Stimulated activated CD8-positive, alpha-beta memory T cell treated with anti-CD3 and anti-CD28 coated beads, Interleukin-15, amount 100 ng/mL, for 1 hour (primary cell): ENCODE data around the gene REG3A.

ENCODE experiments used
- DNase-seq: peaks from one replicate; pipeline ENCODE4 v3.0.0-alpha.2; 2020; ENCODE audit warnings: low read depth

REG3A gene

GRCh38 chr2:79159653-79160052 is at the start of gene REG3A:
REG3A (minus strand) TSS chr2:79159753; CDS start chr2:79159405, 348 bp downstream.
- no peak for DNase-seq

DNA sequence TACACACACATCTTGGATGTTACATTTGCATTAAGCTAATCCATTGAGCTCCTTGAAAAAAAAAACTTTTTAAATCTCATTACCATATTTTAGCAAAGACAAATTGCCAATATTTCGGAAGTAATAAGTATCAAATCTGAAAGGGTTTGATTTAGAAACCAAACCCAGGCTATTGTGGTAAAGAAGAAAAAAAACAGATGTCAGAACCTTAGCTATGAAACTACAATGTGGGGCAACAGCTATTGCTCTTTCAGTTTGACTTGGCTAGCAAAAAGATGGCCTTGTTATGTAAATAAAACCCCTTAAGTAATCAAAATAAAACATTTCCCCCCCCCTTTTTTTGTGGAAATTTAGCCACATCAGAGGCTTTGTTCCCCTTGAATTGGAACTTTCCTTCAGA is 41.2 kb upstream of the REG3A start:
- DNase-seq = no peak

DNA sequence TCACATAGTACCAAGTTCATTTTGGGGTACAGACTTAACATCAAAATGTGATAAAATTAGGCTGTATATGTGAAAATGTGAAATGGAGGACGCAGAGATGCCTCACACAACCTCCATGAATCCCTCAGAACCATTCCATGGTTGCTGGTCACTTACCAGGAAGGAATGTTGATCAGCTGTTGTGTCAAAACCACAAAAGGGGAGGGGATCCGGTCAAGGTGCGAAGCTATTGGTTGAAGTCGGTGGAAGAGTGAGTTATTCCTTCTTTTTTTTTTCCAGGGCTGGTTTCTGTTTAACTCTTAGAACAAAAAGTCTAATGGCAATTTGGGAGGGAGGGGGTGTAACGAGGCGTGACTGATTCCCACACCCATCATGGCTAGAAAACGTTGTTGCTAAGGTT is 32.3 kb upstream of the REG3A start:
- DNase-seq = no peak

- no peak for DNase-seq
Measured at GRCh38 chr2:79191081-79191480, 31.5 kb upstream of the REG3A start.

GRCh38 chr2:79189465-79189864 is 29.9 kb upstream of the REG3A start:
- no peak for DNase-seq

DNA sequence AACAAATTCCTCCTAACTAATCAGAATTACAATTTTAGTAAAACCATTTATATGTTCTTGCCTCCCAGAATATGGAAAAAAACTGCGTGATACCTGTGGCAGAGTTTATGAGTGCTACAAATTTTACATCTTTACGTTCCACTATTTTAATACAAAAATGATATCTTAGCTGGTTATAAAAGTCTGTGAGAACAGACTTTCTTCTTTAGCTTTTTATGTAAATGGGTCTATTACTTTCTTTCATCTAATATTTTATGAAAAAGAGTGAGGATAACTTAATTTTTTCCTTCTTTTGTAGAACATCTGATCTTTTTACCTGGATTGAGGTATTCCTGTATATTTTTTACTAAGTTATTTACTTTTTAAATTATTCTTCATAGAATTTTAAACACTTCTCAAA is 22.1 kb upstream of the REG3A start:
- no peak for DNase-seq

DNA sequence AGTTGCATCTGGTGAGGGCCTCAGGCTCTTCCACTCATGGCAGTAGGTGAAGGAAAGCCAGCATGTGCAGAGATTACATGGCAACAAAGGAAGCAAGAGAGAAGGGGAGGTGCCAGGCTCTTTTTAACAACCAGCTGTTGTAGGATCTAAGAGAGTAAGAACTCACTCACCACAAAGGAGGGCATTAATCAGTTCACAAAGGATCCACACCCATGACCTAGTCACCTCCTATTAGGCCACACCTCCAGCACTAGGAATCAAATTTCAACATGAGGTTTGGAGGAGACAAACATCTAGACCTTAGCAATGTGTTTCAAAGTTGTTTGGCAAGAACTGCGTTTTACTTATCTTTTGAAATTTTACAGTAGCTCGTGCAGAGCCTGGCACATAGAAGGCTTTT is 20.5 kb upstream of the REG3A start:
- no peak for DNase-seq

GRCh38 chr2:79179036-79179435 is 19.5 kb upstream of the REG3A start:
- no peak for DNase-seq

DNA sequence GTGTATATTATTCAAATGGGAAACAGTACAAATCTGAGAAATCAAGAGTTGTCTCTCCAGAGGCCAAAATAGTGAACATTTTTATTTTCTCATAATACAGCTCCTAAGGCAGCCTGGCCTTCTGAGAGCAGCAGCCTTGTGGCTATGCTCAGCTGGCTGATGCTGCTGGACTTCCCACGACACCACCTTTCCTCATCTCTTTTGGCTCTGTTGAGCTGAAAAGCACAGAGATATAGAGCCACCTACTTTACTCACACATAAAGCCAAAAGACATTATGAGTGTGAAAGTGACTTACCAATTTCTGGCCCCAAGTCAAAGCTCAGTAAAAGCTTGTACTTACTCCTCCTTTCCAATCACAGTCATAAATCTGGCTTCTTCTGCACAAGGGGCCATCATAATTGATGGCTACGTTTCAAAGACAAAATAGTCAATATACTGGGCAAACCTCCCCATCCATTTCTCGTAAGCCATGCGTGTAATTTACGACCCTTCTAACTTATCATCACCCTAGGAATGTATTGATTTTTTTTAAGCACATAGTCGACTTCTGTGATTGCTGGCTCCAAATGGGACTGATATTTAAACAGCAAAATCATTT is 18.6 kb upstream of the REG3A start:
- no peak for DNase-seq

DNA sequence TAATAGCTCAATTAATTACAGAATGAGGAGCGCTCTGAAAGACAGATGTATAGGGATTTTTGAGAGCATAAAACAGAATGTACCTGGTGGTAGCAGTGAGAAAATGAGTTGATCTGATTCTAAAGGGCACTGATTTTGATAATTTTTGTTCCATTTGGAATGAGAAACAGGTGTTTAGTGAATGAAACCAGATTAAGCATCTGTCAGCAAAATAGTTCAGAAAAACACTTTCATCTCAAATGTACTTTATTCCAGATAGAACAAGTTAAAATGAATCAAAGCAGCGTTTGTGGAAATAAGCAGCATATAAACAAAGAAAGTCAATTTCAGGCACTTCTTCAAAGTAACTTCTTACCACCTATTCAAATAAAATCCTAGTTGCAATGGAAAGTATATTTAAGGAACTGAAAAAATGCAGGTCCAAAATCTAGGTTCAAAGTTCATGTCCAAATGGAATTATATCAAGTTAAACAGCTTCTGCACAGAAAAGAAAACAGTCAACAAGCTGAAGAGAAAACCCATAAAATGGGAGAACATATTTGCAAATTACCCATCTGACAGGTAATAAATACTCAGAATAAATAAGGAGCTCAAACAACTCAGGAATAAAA is 11.9 kb upstream of the REG3A start:
- no peak for DNase-seq

DNA sequence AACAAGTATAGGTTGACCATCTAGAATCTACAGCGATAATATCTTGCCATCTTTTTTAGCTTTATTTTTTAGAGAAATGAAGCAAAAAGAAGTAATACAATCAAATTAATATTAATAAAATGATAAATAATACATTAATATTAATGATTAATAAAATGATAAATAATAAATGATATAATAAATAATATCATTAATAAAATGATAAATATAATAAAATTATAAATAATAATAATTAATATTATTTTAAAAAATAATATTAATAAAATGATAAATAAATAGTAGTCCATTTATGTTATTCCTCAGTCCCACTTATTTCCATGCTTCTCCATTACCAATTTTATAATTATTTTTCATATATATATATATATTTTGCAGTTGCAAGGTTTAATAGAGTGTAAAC is 3.2 kb upstream of the REG3A start:
- DNase-seq = no peak

- DNase-seq = no peak
Measured at GRCh38 chr2:79162132-79162531, 2.6 kb upstream of the REG3A start.

DNA sequence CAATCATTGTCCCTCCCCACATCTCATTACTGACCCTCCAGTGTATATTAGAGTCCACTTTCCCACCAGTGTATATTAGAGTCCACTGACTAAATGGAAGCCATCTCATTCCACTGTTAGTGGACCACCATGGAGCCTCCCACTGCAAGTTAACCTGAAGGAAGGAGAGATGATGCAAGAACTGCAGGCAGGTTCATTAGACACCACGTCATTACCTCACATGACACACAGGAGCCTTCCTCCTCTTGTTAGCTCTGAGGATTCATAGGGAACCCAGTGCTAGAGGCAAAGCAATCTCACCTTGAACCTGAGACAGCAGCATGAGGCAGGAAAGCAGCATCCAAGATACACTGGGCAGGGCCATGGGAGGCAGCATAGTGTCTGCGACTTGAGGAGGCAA is 523 bp downstream of the REG3A start:
- DNase-seq = no peak

GRCh38 chr2:79155826-79156476 is 3.6 kb downstream of the REG3A start:
- DNase-seq = no peak

GRCh38 chr2:79139423-79139822 is 20.1 kb downstream of the REG3A start:
- no peak for DNase-seq

DNA sequence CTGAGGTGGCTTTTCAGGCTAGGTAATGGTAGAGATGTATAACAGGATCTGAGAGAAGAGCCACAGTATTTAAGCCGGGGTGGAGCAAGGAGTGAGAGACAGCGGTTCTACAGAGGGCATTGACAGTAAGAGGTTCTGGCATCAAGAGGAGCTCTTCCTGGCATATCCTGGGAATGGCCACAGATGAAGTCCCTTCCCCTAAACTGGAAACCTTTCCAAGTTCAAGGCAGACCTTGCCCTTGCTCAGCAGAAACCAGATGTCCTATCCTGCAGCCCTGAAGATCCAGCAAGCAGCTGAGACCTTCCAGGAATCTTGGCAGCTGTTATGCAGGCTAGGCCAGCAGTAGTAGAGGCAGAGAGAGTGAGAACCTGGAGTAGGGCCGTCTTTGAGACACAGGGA is 21.2 kb downstream of the REG3A start:
- DNase-seq = no peak

DNA sequence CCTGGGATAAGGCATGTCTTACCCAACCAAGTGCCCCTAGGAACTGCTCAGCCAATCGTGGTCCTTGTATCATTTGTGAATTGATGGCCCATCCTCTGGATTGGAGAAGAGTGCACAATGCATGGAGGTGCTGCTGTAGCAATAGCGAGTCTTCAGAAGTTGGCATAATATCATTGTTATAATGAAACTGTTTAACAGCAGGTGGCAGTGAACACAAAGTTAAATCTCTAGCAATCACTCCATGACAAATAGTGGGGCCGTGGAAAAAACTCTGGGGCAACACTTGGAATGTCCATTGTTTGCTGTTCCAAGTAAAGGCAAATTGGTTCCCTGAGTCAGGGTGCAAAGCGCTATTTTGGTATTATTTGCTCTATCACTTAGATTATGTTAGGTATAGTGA is 27.9 kb downstream of the REG3A start:
- no peak for DNase-seq

GRCh38 chr2:79129804-79130203 is 29.7 kb downstream of the REG3A start:
- no peak for DNase-seq

DNA sequence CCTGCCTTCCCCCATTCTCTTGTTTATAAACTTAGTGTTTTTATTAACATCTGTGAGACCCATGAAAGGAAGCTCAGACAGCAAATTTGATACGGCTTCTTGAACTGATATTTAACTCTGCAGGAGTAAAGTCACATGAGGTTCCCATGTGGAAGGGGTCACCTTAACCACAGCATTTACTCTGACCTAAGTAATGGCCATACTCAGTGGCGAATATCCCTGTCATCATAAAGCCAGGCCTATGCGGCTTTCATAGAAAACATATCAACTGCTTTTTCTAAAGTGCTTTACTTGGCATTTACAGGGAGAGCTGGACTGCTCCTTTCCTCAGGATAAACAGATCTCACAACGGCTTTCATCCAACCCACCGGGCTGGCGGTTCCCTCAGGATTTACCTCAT is 30.3 kb downstream of the REG3A start:
- no peak for DNase-seq

DNA sequence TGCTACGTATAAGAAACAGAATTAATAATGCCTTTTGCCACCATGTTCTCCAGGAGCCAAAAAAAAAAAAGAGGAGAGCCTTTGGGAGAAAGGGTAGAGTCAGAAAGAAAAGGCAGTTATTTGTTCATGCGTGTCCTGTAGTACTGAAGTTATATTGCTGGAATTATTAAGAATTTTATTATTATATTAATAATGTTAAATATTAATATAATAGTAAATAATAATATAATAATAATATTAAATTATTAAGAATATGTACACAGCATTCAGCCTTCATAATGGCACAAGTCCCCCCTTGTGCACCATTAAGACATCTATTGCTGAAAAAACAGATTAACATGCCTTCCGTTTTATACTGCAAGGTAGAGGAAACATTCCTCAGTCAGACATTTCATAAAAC is 31.1 kb downstream of the REG3A start:
- no peak for DNase-seq

- no peak for DNase-seq
Measured at GRCh38 chr2:79125721-79125985, 33.9 kb downstream of the REG3A start.

GRCh38 chr2:79124907-79125720 is 34.4 kb downstream of the REG3A start:
- DNase-seq = no peak

- no peak for DNase-seq
Measured at GRCh38 chr2:79122676-79123075, 36.9 kb downstream of the REG3A start.
